HG03469 (cell line): ENCODE data around the gene SUSD4.
A peak's percentile ranks its signal among the peaks of the same experiment; 100 is the strongest.

Experiments used
- ATAC-seq: cut with Tn5 transposase; IDR thresholded peaks from one replicate; pipeline ENCODE4 v1.9.1; 2021; ENCODE audit warnings: mild to moderate bottlenecking, moderate library complexity, moderate number of reproducible peaks; ENCODE audit not compliant: unreplicated experiment

Gene SUSD4

DNA sequence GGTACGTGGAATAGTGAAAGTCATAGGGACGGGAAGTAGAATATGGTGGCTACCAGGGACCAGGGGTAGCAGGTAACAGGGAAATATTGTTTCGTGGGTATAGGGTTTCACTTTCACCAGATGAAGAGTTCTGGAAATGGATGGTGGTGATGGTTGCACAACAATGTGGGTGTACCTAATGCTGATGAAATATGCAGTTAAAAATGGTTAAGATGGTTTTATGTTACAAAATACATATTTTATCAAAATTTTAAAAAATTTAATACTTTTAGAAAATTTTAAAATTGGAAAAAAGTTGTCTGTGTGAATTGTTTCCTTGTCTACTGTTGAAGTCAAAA lies 165.4 kb downstream of the SUSD4 start:
- no peak for ATAC-seq

DNA sequence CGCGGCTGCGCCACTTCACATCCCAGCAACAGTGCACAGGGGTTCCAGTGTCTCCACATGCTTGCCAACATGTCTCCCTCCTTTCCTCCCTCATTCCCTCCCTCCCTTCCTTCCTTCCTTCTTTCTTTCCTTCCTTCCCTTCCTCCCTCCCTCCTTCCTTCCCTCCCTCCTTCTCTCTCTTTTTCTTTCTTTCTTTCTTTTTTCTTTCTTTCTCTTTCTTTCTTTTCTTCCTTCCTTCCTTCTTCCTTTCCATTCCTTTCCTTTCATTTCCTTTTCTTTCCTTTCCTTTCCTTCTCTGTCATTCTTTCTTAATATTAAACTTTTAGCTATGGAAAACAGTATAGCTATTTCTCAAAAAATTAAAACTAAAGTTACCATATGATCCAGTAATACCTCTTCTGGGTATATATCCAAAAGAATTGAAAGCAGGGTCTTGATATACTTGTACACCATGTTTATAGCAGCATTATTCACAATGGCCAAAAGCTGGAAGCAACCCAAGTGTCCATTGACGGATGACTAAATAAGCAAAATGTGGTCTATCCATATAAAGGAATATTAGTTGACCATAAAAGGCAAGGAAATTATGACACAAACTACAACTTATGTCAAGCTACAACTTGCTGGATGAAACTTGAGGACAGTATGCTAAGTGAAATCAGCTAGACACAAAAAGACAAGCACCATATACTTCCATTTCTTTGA lies 165.9 kb downstream of the SUSD4 start:
- ATAC-seq = no peak

DNA sequence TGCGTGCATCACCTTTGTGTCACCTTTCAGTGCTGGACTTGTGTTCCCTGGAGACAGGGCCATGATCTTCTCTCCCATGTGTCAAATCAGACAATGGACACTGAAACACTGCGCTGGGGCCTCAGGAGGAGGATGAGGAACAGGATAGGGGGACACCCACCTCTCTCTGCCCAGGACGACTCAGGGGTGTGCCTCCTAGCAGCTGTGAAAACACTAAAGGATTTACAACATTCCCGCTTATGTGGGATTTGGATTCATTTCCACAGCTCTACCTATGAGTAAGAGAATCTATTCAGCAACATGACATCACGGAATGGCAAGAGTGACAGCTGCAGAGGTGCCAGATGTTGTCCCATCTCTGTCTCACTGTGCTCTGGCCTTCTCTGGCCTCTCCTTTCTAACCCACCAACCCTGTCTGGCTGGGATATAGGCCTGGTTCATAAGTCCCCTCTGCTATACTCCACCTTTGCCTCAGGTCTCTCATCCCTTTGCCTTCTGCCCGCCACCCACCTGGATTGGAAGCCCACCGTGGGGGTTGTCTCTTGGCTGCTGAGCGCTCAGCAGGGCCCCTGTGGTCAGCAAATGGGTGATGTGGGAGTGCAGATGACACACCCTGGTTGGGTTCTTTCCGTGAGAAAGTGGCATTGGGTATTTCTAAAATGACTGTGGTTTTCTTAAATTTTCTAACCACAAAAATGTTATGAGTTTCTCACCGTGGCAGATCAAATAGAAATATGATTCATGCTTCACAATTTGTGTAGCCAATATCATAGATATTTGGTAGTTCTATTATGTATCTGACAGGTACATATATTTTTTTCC lies 173.9 kb downstream of the SUSD4 start:
- ATAC-seq = peak; percentile 49

DNA sequence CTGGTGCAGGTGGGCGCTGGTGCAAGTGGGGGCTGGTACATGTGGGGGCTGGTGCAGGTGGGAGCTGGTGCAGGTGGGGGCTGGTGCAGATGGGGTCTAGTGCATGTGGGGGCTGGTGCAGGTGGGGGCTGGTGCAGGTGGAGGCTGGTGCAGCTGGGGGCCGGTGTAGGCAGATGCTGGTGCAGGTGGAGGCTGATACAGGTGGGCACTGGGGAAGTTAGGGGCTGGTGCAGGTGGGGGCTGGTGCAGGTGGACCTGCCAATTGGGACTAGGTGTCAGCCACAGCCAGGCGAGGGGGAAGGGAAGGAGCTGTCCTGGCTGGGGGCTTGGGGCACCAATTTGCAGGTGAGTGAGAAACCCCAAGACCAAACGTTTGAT lies 174.5 kb downstream of the SUSD4 start:
- no peak for ATAC-seq

DNA sequence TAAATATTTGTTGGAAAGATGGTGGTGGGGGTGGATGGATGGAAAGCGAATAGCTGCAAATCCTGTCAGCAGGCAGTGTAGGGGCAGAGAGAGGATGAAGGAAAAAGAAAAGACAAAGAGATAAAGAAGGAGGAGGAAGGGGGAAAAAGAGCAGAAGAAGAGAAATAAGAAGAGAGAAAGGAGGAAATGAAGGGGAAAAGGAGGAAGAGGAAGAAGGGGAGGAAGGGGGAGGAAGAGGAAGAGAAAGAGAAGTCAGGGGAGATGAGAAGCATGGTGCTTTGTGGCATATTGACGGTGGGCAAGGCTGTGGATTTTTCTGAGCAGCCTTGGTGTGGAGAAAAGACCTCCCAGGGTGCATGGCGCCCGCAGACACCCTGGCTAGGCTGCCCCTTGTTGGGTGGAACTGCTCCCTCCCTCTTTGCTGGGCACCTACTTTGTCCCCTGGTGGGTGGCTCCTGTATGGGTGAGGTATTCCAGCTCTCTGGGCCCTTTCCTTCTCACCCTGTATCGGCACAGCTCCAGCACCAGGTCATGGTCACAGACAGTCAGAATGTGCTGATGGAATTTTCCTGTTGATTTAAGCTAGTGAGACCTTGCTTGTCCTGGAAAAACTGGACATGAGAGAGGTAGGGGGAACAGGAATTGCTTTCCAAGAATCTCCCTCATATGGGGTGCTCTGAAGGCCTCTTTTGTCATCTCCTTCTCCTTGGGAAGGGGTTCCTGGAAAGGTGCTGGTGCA lies 175.2 kb downstream of the SUSD4 start:
- ATAC-seq = no peak

DNA sequence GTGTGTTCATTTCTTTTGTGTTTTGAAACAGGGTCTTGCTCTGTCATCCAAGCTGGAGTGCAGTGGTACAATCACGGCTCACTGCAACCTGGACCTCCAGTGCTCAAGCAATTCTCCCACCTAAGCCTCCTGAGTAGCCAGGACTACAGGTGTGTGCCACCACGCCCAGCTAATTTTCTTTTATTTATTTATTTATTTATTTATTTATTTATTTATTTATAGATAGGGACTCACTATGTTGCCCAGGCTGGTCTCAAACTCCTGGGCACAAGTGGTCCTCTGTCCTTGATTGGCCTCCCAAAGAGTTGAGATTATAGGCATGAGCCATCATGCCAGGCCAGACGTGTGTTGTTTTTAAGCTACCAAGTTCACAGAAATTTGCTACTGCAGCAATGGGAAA lies 177.2 kb downstream of the SUSD4 start:
- ATAC-seq = no peak

DNA sequence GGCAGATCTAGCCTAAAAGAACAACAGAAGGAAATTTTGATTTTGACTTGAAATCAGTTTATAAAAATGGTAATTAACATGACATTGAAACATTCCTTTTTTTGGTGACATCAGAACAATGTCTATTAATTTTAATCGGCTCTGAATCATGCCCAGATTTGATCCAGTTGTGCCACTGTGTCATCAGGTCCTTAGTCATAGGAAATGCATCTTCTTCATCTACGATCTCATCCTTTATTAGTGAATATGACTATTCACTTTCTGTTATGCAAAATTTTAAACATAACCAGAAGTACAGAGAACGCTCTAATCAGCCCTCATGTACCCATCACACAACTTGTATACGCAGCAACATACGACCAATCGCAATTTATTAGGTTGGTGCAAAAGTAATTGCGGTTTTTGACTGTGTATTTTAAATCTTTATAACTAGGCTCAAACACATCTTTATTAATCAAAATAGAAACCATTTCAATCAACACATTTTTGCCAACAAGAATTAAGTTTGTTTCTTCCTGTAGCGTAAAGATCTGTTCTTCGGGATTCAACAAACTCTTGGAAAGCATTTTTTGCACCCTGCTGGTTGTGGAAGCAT lies 180.6 kb downstream of the SUSD4 start:
- ATAC-seq = no peak

DNA sequence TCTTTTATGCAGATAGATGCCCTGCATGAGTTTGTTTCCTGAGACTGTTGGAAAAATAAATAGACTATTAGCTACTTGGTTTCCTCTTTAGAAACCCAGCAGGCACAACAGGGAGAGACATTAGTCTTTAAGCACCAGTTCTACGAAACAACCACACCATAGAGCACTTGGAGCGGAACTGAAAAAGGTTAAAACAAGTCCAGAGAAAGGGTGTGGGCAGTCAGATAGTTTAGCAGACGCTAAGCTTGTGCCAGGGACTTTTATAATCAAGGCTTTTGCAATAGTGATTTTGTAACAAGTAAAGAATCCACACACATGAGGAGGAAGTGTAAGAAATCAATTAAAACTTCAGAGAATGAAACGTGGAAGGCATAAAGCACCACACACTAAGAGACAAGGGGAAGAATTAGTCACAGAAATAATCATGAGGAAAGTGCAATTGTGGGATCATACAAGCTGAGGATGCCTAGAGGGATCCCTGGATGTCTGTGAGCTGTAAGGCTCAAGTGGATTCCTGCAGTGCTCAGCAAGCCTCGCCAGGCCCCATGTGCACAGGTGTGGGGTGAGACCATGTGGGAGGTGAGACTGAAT lies 183.2 kb downstream of the SUSD4 start:
- no peak for ATAC-seq

DNA sequence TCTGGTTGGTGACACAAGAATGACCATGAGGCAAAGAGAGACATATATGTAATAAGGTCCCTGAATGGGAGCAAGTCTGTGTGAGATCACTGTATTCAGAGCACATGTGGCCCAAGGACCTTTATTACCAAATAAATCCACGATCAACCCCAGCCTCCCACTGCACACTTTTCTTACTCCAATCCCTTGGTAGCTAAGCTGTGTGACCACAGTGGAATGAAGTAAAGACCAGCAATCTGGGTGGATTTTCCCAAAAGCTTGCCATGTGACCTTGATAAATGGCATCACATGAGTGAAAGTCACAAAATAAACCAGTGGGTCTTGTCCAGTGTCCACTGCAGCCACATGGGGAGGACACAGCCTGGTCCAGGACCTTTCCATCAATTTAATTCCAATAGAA lies 184.2 kb downstream of the SUSD4 start:
- no peak for ATAC-seq

DNA sequence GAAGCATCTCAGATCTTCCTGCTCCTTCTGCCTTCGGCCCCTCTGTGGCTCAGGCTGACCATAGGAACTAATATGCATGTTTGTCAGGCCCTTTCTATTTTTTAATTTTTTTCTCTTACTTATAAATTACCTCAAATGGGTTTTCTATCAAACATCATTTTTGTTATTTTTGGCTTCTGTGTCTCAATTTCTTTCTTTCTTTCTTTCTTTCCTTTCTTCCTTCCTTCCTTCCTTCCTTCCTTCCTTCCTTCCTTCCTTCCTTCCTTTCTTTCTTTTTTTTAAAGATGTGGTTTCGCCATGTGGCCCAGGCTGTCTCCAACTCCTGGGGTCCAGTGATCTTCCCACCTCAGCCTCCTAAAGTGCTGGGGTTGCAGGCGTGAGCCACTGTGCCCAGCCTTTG lies 184.7 kb downstream of the SUSD4 start:
- ATAC-seq = no peak

DNA sequence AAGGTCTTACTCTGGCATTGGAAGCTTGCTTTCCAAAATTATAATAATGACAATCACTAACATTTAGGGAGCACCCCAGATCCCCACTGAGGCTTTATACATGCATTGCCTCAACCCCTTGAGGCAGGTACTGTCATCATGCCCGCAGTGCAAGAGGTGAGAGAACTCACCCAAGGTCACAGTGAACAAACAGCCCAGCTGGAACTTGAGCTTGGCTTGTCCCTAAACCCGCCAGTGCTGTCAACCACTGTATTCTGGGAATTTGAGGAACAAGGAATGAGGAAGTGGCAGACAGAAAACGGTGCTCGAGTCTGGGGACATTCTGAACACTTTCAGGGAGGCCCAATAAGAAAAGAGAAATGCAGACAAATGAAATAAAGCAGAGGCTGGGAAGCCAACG lies 186.3 kb downstream of the SUSD4 start:
- ATAC-seq = no peak

DNA sequence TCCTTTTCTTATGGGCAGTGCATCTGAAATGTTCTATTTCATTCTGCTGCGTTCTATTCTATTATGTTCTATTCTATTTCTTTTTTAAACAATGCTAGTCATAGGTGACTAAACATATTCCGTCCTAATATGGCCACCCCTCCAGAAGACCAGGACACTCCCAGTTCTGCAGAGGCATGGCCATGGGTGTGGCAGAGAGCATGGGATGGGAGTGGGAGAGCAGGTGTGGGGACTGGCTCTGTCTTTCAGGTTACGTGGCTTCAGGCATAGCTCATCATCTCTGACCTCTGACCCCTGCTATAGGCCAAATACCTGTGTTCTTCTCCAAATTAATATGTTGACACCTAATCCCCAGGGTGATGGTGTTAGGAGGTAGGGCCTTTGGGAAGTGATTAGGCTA lies 187.5 kb downstream of the SUSD4 start:
- no peak for ATAC-seq

DNA sequence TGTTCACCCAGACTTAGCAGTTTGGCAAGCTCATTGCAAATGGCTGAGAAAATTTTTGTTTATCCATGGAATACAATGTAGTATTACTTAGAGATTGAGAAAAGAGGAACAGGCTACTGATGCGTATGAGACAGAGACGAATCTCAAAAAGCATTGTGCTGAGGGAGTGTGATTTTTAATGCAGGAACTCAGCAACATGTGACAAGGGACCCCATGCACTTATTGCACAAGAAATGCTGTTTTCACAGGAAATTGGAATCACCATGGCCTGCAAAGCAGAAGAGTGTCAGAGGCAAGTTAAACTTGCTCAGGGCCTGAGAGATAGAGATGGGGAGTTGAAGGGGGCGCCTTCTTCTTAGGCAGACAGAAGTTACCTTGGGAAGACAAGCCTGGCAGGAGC lies 188.3 kb downstream of the SUSD4 start:
- ATAC-seq = no peak

DNA sequence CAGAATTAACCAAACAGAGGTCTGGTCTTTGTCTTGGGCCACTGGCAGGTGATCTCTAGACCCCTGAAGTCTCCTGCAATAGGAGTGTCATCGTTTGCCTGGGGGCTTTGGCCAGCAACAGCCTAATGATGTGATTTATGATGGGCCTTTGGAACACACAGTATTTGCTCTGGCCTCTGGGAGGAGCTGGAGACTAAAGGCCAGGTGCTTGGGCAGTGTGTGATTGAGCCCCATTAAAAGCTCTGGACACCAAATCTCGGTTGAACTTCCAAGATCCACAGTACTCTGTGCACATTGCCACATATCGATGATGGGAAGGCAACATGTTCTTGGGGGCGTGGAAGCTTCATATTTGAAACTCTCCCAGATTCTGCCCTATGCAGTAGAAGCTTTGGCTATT lies 188.9 kb downstream of the SUSD4 start:
- ATAC-seq = no peak
